Measurements from ENCODE around the gene C1QA.

DNA sequence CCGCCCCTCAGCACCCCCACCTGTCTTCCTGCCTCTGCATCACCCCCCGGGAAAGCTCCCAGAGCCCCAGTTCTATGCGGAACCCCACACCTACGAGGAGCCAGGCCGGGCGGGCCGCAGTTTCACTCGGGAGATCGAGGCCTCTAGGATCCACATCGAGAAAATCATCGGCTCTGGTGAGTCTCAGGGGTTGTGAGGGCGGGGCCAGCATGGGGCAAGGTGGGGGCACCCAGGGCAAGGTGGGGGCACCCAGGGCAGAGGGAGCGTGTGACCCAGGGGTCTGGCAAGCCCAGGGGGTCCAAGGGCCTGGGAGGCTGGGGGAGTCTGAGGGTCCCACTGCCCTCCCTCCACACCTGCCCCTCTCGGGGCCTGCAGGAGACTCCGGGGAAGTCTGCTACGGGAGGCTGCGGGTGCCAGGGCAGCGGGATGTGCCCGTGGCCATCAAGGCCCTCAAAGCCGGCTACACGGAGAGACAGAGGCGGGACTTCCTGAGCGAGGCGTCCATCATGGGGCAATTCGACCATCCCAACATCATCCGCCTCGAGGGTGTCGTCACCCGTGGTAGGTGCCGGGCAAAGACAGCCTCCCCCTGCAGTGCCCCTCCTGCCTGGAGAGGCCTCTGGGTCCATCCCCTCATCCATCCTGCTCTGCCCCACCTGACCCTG lies 39.0 kb upstream of the C1QA start:
- TF ChIP-seq, protein P1, sequence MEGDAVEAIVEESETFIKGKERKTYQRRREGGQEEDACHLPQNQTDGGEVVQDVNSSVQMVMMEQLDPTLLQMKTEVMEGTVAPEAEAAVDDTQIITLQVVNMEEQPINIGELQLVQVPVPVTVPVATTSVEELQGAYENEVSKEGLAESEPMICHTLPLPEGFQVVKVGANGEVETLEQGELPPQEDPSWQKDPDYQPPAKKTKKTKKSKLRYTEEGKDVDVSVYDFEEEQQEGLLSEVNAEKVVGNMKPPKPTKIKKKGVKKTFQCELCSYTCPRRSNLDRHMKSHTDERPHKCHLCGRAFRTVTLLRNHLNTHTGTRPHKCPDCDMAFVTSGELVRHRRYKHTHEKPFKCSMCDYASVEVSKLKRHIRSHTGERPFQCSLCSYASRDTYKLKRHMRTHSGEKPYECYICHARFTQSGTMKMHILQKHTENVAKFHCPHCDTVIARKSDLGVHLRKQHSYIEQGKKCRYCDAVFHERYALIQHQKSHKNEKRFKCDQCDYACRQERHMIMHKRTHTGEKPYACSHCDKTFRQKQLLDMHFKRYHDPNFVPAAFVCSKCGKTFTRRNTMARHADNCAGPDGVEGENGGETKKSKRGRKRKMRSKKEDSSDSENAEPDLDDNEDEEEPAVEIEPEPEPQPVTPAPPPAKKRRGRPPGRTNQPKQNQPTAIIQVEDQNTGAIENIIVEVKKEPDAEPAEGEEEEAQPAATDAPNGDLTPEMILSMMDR (IDR thresholded peaks at IDR 0.05): no peak
- no peak for TF ChIP-seq POLR2A (IDR thresholded peaks at IDR 0.05)
- TF ChIP-seq EP300 (IDR thresholded peaks at IDR 0.05): no peak
- TF ChIP-seq POLR2AphosphoS5 (IDR thresholded peaks at IDR 0.05): no peak
